HEK293T (cell line): ENCODE results near the gene NEUROG2.
A peak's percentile ranks its signal among the peaks of the same experiment; 100 is the strongest.
"Not testable (repeated sequence)": the region's sequence is repeated elsewhere in the genome, so short reads cannot be mapped to it uniquely, and the experiment has no call there.

ENCODE experiments used
- CTCF ChIA-PET: fragments of 350-600 bp; formaldehyde crosslinking; extraction: SDS; loops from one replicate; lab custom pipeline; 2021; ENCODE audit warnings: antibody characterized with exemption, inconsistent platforms; lab: Yijun Ruan, JAX
- POLR2A ChIA-PET: fragments of 350-600 bp; formaldehyde crosslinking; extraction: SDS; loops from one replicate; lab custom pipeline; 2020; ENCODE audit warnings: antibody characterized with exemption, inconsistent platforms; lab: Yijun Ruan, JAX
- DNase-seq: peaks from one replicate; pipeline ENCODE4 v3.0.0; 2012; ENCODE audit warnings: mixed read lengths; ENCODE audit errors: extremely low spot score
- ARNT ChIP-seq: fragments of 450-650 bp; IDR thresholded peaks from 2 replicates; pipeline ENCODE4 v1.6.1; 2017; ENCODE audit warnings: mild to moderate bottlenecking
- BHLHE40 ChIP-seq: fragments of 450-650 bp; IDR thresholded peaks from 2 replicates; pipeline ENCODE4 v1.6.1; 2016; ENCODE audit warnings: mild to moderate bottlenecking, moderate library complexity, borderline replicate concordance
- CTBP1 ChIP-seq: fragments of 450-650 bp; IDR thresholded peaks from 2 replicates; pipeline ENCODE4 v1.6.1; 2016; ENCODE audit warnings: borderline replicate concordance
- ELF4 ChIP-seq: fragments of 450-650 bp; IDR thresholded peaks from 2 replicates; pipeline ENCODE4 v1.6.1; 2017; ENCODE audit warnings: antibody characterized with exemption
- FOXA1 ChIP-seq: fragments of 450-650 bp; IDR thresholded peaks from 2 replicates; pipeline ENCODE4 v1.6.1; 2016; ENCODE audit warnings: mild to moderate bottlenecking
- FOXK2 ChIP-seq: fragments of 450-650 bp; IDR thresholded peaks from 2 replicates; pipeline ENCODE4 v1.6.1; 2016; ENCODE audit warnings: mild to moderate bottlenecking
- FOXM1 ChIP-seq: fragments of 450-650 bp; IDR thresholded peaks from 2 replicates; pipeline ENCODE4 v1.6.1; 2017; ENCODE audit warnings: mild to moderate bottlenecking, borderline replicate concordance
- HDGF ChIP-seq: fragments of 450-650 bp; IDR thresholded peaks from 2 replicates; pipeline ENCODE4 v1.6.1; 2017; ENCODE audit warnings: antibody characterized with exemption, borderline replicate concordance
- L3MBTL2 ChIP-seq: fragments of 450-650 bp; conservative IDR thresholded peaks from 2 replicates; pipeline ENCODE4 v1.6.1; 2016; ENCODE audit warnings: mild to moderate bottlenecking
- LEF1 ChIP-seq: fragments of 450-650 bp; IDR thresholded peaks from 2 replicates; pipeline ENCODE4 v1.6.1; 2017; ENCODE audit warnings: mild to moderate bottlenecking, borderline replicate concordance
- NFRKB ChIP-seq: fragments of 450-650 bp; IDR thresholded peaks from 2 replicates; pipeline ENCODE4 v1.6.1; 2016; ENCODE audit warnings: mild to moderate bottlenecking, moderate library complexity
- PKNOX1 ChIP-seq: fragments of 450-650 bp; IDR thresholded peaks from 2 replicates; pipeline ENCODE4 v1.6.1; 2016
- SP1 ChIP-seq: fragments of 450-650 bp; IDR thresholded peaks from 2 replicates; pipeline ENCODE4 v1.6.1; 2017
- SUZ12 ChIP-seq: fragments of 450-650 bp; IDR thresholded peaks from 2 replicates; pipeline ENCODE4 v1.6.1; 2016; ENCODE audit warnings: mild to moderate bottlenecking
- TARDBP ChIP-seq: fragments of 450-650 bp; IDR thresholded peaks from 2 replicates; pipeline ENCODE4 v1.6.1; 2016
- ZNF384 ChIP-seq: fragments of 450-650 bp; IDR thresholded peaks from 2 replicates; pipeline ENCODE4 v1.6.1; 2016

The NEUROG2 gene

GRCh38 chr4:112523764-112524505 lies 8.0 kb upstream of the NEUROG2 start:
- peak; percentile 75 for DNase-seq
- ChIA-PET POLR2A (interaction anchor here (1.0 kb wide), 1 partner anchor 8 kb away, joined by 3 read pairs; the partner anchor contains the start of gene NEUROG2), CTCF (interaction anchor here (0.6 to 1.3 kb wide), 7 partner anchors 9 to 424 kb away, joined by 3 to 6 read pairs (median 4); no protein-coding TSS in a partner anchor)
- no peak for TF ChIP-seq BHLHE40
- peak; percentile 54; the same call in 1 of the 2 replicates for TF ChIP-seq ARNT

GRCh38 chr4:112523008-112523721 lies 7.2 kb upstream of the NEUROG2 start:
- CTCF ChIA-PET = interaction anchor here (1.0 to 1.3 kb wide), 2 partner anchors 194 to 423 kb away, joined by 4 to 6 read pairs; no protein-coding TSS in a partner anchor
- POLR2A ChIA-PET = interaction anchor here (1.0 kb wide), 1 partner anchor 7 kb away, joined by 3 read pairs; the partner anchor contains the start of gene NEUROG2
- DNase-seq = no peak
- no peak for TF ChIP-seq L3MBTL2
- TF ChIP-seq CTBP1 = no peak
- no peak for TF ChIP-seq SP1
- no peak for TF ChIP-seq PKNOX1
- TF ChIP-seq ARNT = no peak
- TF ChIP-seq SUZ12 = no peak
- no peak for TF ChIP-seq NFRKB
- TF ChIP-seq TARDBP = no peak
- TF ChIP-seq HDGF = no peak
- no peak for TF ChIP-seq ELF4
- no peak for TF ChIP-seq ZNF384
- TF ChIP-seq BHLHE40 = no peak
- no peak for TF ChIP-seq FOXA1
- TF ChIP-seq LEF1 = no peak
- TF ChIP-seq FOXK2 = no peak
- TF ChIP-seq FOXM1 = no peak

- DNase-seq, POLR2A ChIA-PET: not testable (repeated sequence)
- CTCF ChIA-PET = interaction anchor here (0.7 kb wide), 1 partner anchor 10 kb away, joined by 3 read pairs; no protein-coding TSS in a partner anchor
Observed at GRCh38 chr4:112522431-112522830, 6.5 kb upstream of the NEUROG2 start.

- POLR2A ChIA-PET = no interaction called here
Observed at GRCh38 chr4:112521123-112522023, 5.4 kb upstream of the NEUROG2 start.

GRCh38 chr4:112520598-112521122 lies 4.7 kb upstream of the NEUROG2 start:
- ChIA-PET POLR2A (no interaction called here), CTCF (no interaction called here)
- DNase-seq = no peak
- TF ChIP-seq LEF1 = no peak
- no peak for TF ChIP-seq ZNF384
- TF ChIP-seq BHLHE40 = no peak

More at GRCh38 chr4:112521123-112522023, 5.4 kb upstream of the NEUROG2 start:
- TF ChIP-seq TARDBP = no peak
- TF ChIP-seq SP1 = no peak
- TF ChIP-seq NFRKB = no peak
- no peak for DNase-seq
- CTCF ChIA-PET = no interaction called here

- ChIA-PET CTCF (no interaction called here), POLR2A (no interaction called here)
- DNase-seq = no peak
- TF ChIP-seq FOXK2 = no peak
- no peak for TF ChIP-seq BHLHE40
Observed at GRCh38 chr4:112519689-112520597, 4.0 kb upstream of the NEUROG2 start.

GRCh38 chr4:112518675-112519074 lies 2.7 kb upstream of the NEUROG2 start:
- no peak for DNase-seq

More at GRCh38 chr4:112518675-112519074, 2.7 kb upstream of the NEUROG2 start:
- CTCF ChIA-PET = no interaction called here
- POLR2A ChIA-PET = no interaction called here
- TF ChIP-seq ZNF384 = no peak
- TF ChIP-seq LEF1 = no peak
- no peak for TF ChIP-seq PKNOX1
- no peak for TF ChIP-seq BHLHE40
- TF ChIP-seq ARNT = no peak
- no peak for TF ChIP-seq HDGF
- TF ChIP-seq FOXK2 = no peak
- TF ChIP-seq SP1 = no peak
- no peak for TF ChIP-seq ELF4
- TF ChIP-seq L3MBTL2 = no peak
- TF ChIP-seq FOXA1 = no peak
- no peak for TF ChIP-seq SUZ12
- TF ChIP-seq TARDBP = no peak
- no peak for TF ChIP-seq CTBP1
- TF ChIP-seq FOXM1 = no peak
- no peak for TF ChIP-seq NFRKB
